Left colon (tissue), 2 donors: ENCODE measurements around the gene ICA1L. TPM values are rescaled to one million over a fixed set of nuclear protein-coding genes. Genes with fewer than 3 reads are reported as not detected.
A peak's percentile ranks its signal among the peaks of the same experiment; 100 is the strongest.
"Not testable (repeated sequence)": the region's sequence is repeated elsewhere in the genome, so short reads cannot be mapped to it uniquely, and the experiment has no call there.

ENCODE experiments used
- ATAC-seq: fragments of 200-7000 bp; cut with Tn5 transposase; one replicate; pipeline ENCODE4 v1.9.1; 2020; ENCODE audit warnings: mild to moderate bottlenecking, moderate library complexity
- DNase-seq, 2 donors: peaks; one replicate each; pipeline ENCODE4 v3.0.0-alpha.2; 2020
- intact Hi-C, 2 donors: fragments of 100-400 bp; cut with DNase I in 1 of 2; cut with micrococcal nuclease in 1 of 2; formaldehyde crosslinking; loops; one replicate each; pipeline versions ENCODE4 v1.11.2 to v1.14.0; 2022; cut with DNase I, micrococcal nuclease
- long read RNA-seq: library from polyadenylated mRNA; unstranded; transcript quantifications from one replicate; pipeline ENCODE4 v2.0.0, GENCODE V29; 2021
- total RNA-seq, 2 donors: library from RNA; stranded (reverse); fragmentation: NEBNext Ultra II Directional; extraction: Animal tissue kit (Norgen Biotek cat#: 25700); gene quantifications; one replicate each; pipeline ENCODE4 v1.2.1, GENCODE V29; 2021
- donor health status: DM: no; HTN: no; CAD: no.
- donor health status: DM: yes; HTN: yes; CAD: no.

ICA1L gene
- 1 to 10 TPM; 1.7 to 2.9 TPM for total RNA-seq
- long read RNA-seq, partial matches to known transcripts: 0 of 2 reads
- long read RNA-seq, other reads (novel, unspliced or antisense): 1 of 2 reads

GRCh38 chr2:202871300-202872141 lies at the start of gene ICA1L:
Gene ICA1L, minus strand, starts transcription at chr2:202871766. Its CDS starts 42,757 bp downstream, at chr2:202829009.
- intact Hi-C loops: loop anchor here in 1 of 2 donors (10.0 kb wide), 1 partner anchor 287 kb away; no protein-coding TSS in a partner anchor
- ATAC-seq: peak; percentile 79
- DNase-seq: peak; percentile 38 to 56

GRCh38 chr2:202918860-202919259 lies 47.3 kb upstream of the ICA1L start:
- no peak for DNase-seq
- intact Hi-C loops: no loop called here

GRCh38 chr2:202912342-202913201 lies 41.0 kb upstream of the ICA1L start:
- ATAC-seq (peak; percentile 70), DNase-seq (peak in 1 of 2 donors; percentile 12)
- intact Hi-C loops: not testable (repeated sequence)

More at GRCh38 chr2:202918860-202919259, 47.3 kb upstream of the ICA1L start:
- no peak for ATAC-seq

- peak; percentile 95 to 96 for DNase-seq
- intact Hi-C loops: no loop called here
- peak; percentile 92 for ATAC-seq
These were observed 40.2 kb upstream of the ICA1L start, which contains the start of the genes CARF and WDR12 for GRCh38 chr2:202911512-202912341. Gene CARF, plus strand, starts transcription at chr2:202912275. Its CDS starts 29,628 bp downstream, at chr2:202941903. Gene WDR12, minus strand, starts transcription at chr2:202911673. Its CDS starts 197 bp downstream, at chr2:202911476.

GRCh38 chr2:202911203-202911511 lies 39.6 kb upstream of the ICA1L start:
- intact Hi-C loops: no loop called here
- ATAC-seq: no peak

GRCh38 chr2:202910698-202911097 lies 39.1 kb upstream of the ICA1L start:
- ATAC-seq (no peak), DNase-seq (no peak)
- intact Hi-C loops: no loop called here

More at GRCh38 chr2:202911203-202911511, 39.6 kb upstream of the ICA1L start:
- DNase-seq: no peak

GRCh38 chr2:202910250-202910649 lies 38.7 kb upstream of the ICA1L start:
- ATAC-seq: not testable (repeated sequence)

GRCh38 chr2:202909394-202910192 lies 38.0 kb upstream of the ICA1L start:
- ATAC-seq: no peak
- intact Hi-C loops: no loop called here

More at GRCh38 chr2:202910250-202910649, 38.7 kb upstream of the ICA1L start:
- intact Hi-C loops, DNase-seq: not testable (repeated sequence)

GRCh38 chr2:202908186-202908585 lies 36.6 kb upstream of the ICA1L start:
- intact Hi-C loops: no loop called here
- DNase-seq: no peak
- no peak for ATAC-seq

More at GRCh38 chr2:202909394-202910192, 38.0 kb upstream of the ICA1L start:
- no peak for DNase-seq

GRCh38 chr2:202905507-202905906 lies 33.9 kb upstream of the ICA1L start:
- DNase-seq, intact Hi-C loops, ATAC-seq: not testable (repeated sequence)

GRCh38 chr2:202885190-202885589 lies 13.6 kb upstream of the ICA1L start:
- DNase-seq (no peak), ATAC-seq (no peak)
- intact Hi-C loops: no loop called here

GRCh38 chr2:202883987-202884675 lies 12.6 kb upstream of the ICA1L start:
- DNase-seq: no peak
- ATAC-seq: no peak
- intact Hi-C loops: no loop called here

GRCh38 chr2:202881570-202881969 lies 10.0 kb upstream of the ICA1L start:
- intact Hi-C loops: no loop called here
- no peak for ATAC-seq
- DNase-seq: no peak

GRCh38 chr2:202877699-202878098 lies 6.1 kb upstream of the ICA1L start:
- intact Hi-C loops: loop anchor here in 1 of 2 donors (10.0 kb wide), 1 partner anchor 293 kb away; no protein-coding TSS in a partner anchor
- DNase-seq: no peak
- no peak for ATAC-seq

- intact Hi-C loops: loop anchor here in 1 of 2 donors (10.0 kb wide), 1 partner anchor 286 kb away; no protein-coding TSS in a partner anchor
- ATAC-seq (peak; percentile 73), DNase-seq (peak; percentile 59 to 64)
These were observed 901 bp downstream of the ICA1L start for GRCh38 chr2:202870431-202871299.

- ATAC-seq (no peak), DNase-seq (no peak)
- intact Hi-C loops: no loop called here
These were observed 9.6 kb downstream of the ICA1L start for GRCh38 chr2:202861987-202862386.
